Pancreas (tissue), 10 donors: ENCODE results near the gene INPP5D. TPM values are rescaled to one million over a fixed set of nuclear protein-coding genes. Genes with fewer than 3 reads are reported as not detected.
A peak's percentile ranks its signal among the peaks of the same experiment; 100 is the strongest.

Source experiments
- ATAC-seq, 4 donors: fragments of 200-7000 bp; cut with Tn5 transposase; one replicate each; pipeline versions ENCODE4 v1.8.0 to v1.9.1; 2020; ENCODE audit warnings: mild to moderate bottlenecking in 4 of 4, moderate library complexity in 4 of 4
- DNase-seq, 6 donors: peaks; one replicate each; pipeline ENCODE4 v3.0.0-alpha.2; 2020
- FAIRE-seq: peaks from 2 replicates; lab custom pipeline; 2012; peaks lifted over from hg19 to GRCh38; lab: Jason Lieb, UNC
- H3K27ac ChIP-seq, 4 donors: fragments of 200-600 bp; sonication (generic); 1 replicate in 3 of 4; 2 replicates in 1 of 4; pipeline versions ENCODE4 v1.5.0 to v1.8.0; 2020
- H3K27me3 ChIP-seq, 4 donors: fragments of 200-600 bp; one replicate each; pipeline ENCODE4 v1.8.0; 2021
- H3K36me3 ChIP-seq, 3 donors: fragments of 200-600 bp; sonication (generic) in 1 of 3; one replicate each; pipeline versions ENCODE4 v1.5.0 to v1.8.0; 2020 to 2021
- H3K4me1 ChIP-seq, 3 donors: fragments of 200-600 bp; one replicate each; pipeline ENCODE4 v1.8.0; 2021
- H3K4me3 ChIP-seq, 4 donors: fragments of 200-600 bp; sonication (generic) in 2 of 4; one replicate each; pipeline versions ENCODE4 v1.5.0 to v1.8.0; 2020 to 2021
- H3K9me3 ChIP-seq, 4 donors: fragments of 200-600 bp; one replicate each; pipeline ENCODE4 v1.8.0; 2021
- CTCF ChIP-seq, 4 donors: fragments of 200-600 bp; sonication (generic) in 3 of 4; IDR thresholded peaks; one replicate each; pipeline versions ENCODE4 v1.5.0 to v1.8.0; 2021; ENCODE audit warnings: antibody characterized with exemption in 4 of 4
- WGBS, 2 donors: extraction: QIAGEN DNeasy Blood & Tissue Kit; methylation state at CpG; one replicate each; pipeline ENCODE4 v1.1.7; 2013; 5-methylcytosine and 5-hydroxymethylcytosine counted together
- intact Hi-C, 3 donors: fragments of 100-400 bp; cut with DNase I; formaldehyde crosslinking; loops; one replicate each; pipeline versions ENCODE4 v1.11.1 to v1.14.2; 2022
- polyA plus RNA-seq, 2 donors: library from polyadenylated mRNA; stranded (reverse); fragments of 200-250 nt; gene quantifications; one replicate each; pipeline ENCODE4 v1.2.3, GENCODE V29; 2013
- total RNA-seq, 6 donors: library from RNA; stranded (reverse); fragmentation: NEBNext Ultra II Directional in 4 of 6; extraction: Animal tissue kit (Norgen Biotek cat#: 25700) in 4 of 6; gene quantifications; one replicate each; pipeline versions ENCODE4 v1.2.1 to v1.2.4, GENCODE V29; 2021 to 2023
- donor health status: healthy with polysubstance abuse.
- donor health status: DM: no; HTN: no; CAD: no; lungs with moderate emphysema.
- donor health status: DM: no; HTN: no; CAD: no.
- donor health status: control.
- donor health status: control.
- donor health status: Bipolar disorder and iron deficiency.
- donor health status: DM: yes; HTN: yes; CAD: no.
- donor health status: DM: no; HTN: no; CAD: no.
- donor health status: DM: no; HTN: no; CAD: no.
- donor health status: DM: yes; HTN: yes; CAD: no.

The INPP5D gene
- total and polyA plus RNA-seq, 8 donors = 1.1 to 11.4 (median 2.3) TPM

DNA sequence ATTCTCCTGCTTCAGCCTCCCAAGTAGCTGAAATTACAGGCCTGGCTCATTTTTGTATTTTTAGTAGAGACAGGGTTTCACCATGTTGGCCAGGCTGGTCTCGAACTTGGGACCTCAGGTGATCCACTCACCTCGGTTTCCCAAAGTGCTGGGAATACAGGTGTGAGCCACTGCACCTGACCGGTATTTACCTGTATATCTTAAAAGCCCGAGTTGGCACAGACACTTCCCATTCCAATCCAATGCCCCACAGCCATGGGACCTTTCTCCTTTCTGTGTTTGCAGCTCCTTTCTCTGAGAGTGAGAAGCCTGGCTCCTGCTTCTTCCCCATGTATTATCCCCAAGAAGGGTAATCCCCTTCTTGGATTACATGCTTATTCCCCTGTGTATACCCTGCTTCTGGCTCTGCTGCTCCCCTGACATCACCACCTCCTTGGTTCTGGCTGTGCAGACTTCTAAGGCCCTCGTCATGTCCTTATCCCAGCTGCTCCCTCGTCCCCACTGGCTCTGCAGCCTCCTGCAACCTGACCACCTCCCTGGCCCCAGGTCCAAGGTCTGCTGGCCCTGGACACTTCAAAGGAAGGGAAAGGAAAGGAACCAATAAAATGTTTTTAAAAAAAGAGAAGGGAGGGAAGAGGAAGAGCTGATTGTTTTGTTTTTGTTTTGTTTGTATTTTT, 52.8 kb downstream of the INPP5D start:
- 43 to 48% methylated on average over 6 of the region's 6 CpGs for WGBS, 2 donors
- Histone ChIP-seq H3K27ac (no peak overlapping the region), H3K9me3 (no peaks in the 10 kb centered on the region), H3K4me1 (peaks cover under 1 to 1% (median under 1%) of the 10 kb centered on the region in 3 donors), H3K4me3 (no peak overlapping the region), H3K27me3 (no peaks in the 10 kb centered on the region), H3K36me3 (no peaks in the 10 kb centered on the region)
- intact Hi-C loops = no loop called here
- TF ChIP-seq CTCF (IDR thresholded peaks at IDR 0.05) = no peak
- ATAC-seq (peak in 3 of 4 donors; percentile 18 to 48 (median 29)), DNase-seq (peak in 1 of 6 donors; percentile 19), FAIRE-seq (no peak)

GRCh38 chr2:233114421-233114861, 54.3 kb downstream of the INPP5D start:
- H3K9me3 ChIP-seq = no peaks in the 10 kb centered on the region

GRCh38 chr2:233115121-233115520, 55.0 kb downstream of the INPP5D start:
- Histone ChIP-seq H3K4me3 (no peak overlapping the region), H3K4me1 (peaks cover 7 to 16% (median 11%) of the 10 kb centered on the region in 3 donors), H3K27ac (no peak overlapping the region), H3K27me3 (no peaks in the 10 kb centered on the region), H3K9me3 (no peaks in the 10 kb centered on the region), H3K36me3 (no peaks in the 10 kb centered on the region)
- no peak for TF ChIP-seq CTCF (IDR thresholded peaks at IDR 0.05)
- FAIRE-seq = no peak
- intact Hi-C loops = no loop called here
- DNase-seq = peak in 1 of 6 donors; percentile 0
- 82 to 83% methylated on average over 7 of the region's 7 CpGs for WGBS, 2 donors
- no peak for ATAC-seq

More at GRCh38 chr2:233114421-233114861, 54.3 kb downstream of the INPP5D start:
- Histone ChIP-seq H3K36me3 (no peaks in the 10 kb centered on the region), H3K4me1 (peaks cover 7 to 14% (median 7%) of the 10 kb centered on the region in 3 donors), H3K4me3 (no peak overlapping the region), H3K27ac (no peak overlapping the region), H3K27me3 (no peaks in the 10 kb centered on the region)
- no peak for TF ChIP-seq CTCF (IDR thresholded peaks at IDR 0.05)
- 86 to 91% methylated on average over 11 of the region's 11 CpGs for WGBS, 2 donors
- FAIRE-seq (no peak), ATAC-seq (no peak), DNase-seq (no peak)
- intact Hi-C loops = no loop called here

GRCh38 chr2:233115741-233116140, 55.6 kb downstream of the INPP5D start:
- H3K27ac ChIP-seq = no peak overlapping the region
- ATAC-seq (no peak), FAIRE-seq (no peak), DNase-seq (peak in 1 of 6 donors; percentile 6)
- no peaks in the 10 kb centered on the region for H3K9me3 ChIP-seq
- H3K4me1 ChIP-seq = peaks cover 7 to 16% (median 11%) of the 10 kb centered on the region in 3 donors
- H3K4me3 ChIP-seq = no peak overlapping the region
- H3K36me3 ChIP-seq = no peaks in the 10 kb centered on the region
- TF ChIP-seq CTCF (IDR thresholded peaks at IDR 0.05) = no peak
- no peaks in the 10 kb centered on the region for H3K27me3 ChIP-seq
- 75 to 76% methylated on average over 2 of the region's 2 CpGs for WGBS, 2 donors
- intact Hi-C loops = no loop called here

DNA sequence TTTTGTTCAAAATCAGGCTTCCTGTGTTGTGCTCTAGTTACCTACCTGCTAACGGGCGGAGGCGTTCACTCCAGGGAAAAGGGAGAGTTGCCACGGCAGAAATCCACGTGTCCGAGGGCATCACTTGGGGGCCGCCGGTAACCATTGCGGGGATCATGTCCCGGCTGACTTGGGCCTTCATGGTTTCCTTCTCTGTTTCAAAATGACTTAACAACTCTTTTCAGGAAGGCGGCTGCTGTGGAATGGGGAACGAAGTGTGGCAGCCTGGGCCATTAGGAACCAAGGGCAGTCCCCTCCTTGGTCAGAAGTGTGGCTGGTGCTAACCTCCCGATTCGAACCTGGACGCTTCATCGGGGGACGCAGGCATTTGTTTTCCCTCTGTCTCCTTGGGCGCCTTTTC, 56.8 kb downstream of the INPP5D start:
- no peaks in the 10 kb centered on the region for H3K36me3 ChIP-seq
- H3K4me1 ChIP-seq = peaks cover 7 to 16% (median 11%) of the 10 kb centered on the region in 3 donors
- H3K27ac ChIP-seq = no peak overlapping the region
- intact Hi-C loops = no loop called here
- 88% methylated on average over 18 of the region's 18 CpGs for WGBS, 2 donors
- no peak for ATAC-seq
- H3K27me3 ChIP-seq = no peaks in the 10 kb centered on the region
- no peak for DNase-seq
- H3K4me3 ChIP-seq = no peak overlapping the region
- no peaks in the 10 kb centered on the region for H3K9me3 ChIP-seq
- no peak for FAIRE-seq
- TF ChIP-seq CTCF (IDR thresholded peaks at IDR 0.05) = no peak
